Skeletal muscle tissue (tissue), 4 donors: ENCODE measurements around the gene ADCY2. TPM values are rescaled to one million over a fixed set of nuclear protein-coding genes. Genes with fewer than 3 reads are reported as not detected.

Experiments used
- H3K27ac ChIP-seq: one replicate; pipeline ENCODE4 v1.7.0; 2013; ENCODE audit warnings: mild to moderate bottlenecking, low read depth, low read length, inconsistent platforms
- H3K27me3 ChIP-seq, 3 donors: one replicate each; pipeline ENCODE4 v1.7.0; 2013; ENCODE audit warnings: low read length in 3 of 3; ENCODE audit not compliant: control insufficient read depth in 3 of 3, insufficient read depth in 3 of 3
- H3K36me3 ChIP-seq, 3 donors: one replicate each; pipeline ENCODE4 v1.7.0; 2013; ENCODE audit warnings: low read length in 3 of 3; ENCODE audit not compliant: control insufficient read depth in 3 of 3, insufficient read depth in 3 of 3
- H3K4me1 ChIP-seq, 3 donors: one replicate each; pipeline ENCODE4 v1.7.0; 2013; ENCODE audit warnings: low read length in 3 of 3, mild to moderate bottlenecking in 3 of 3; ENCODE audit not compliant: control insufficient read depth in 3 of 3, insufficient read depth in 3 of 3
- H3K4me3 ChIP-seq, 3 donors: one replicate each; pipeline ENCODE4 v1.7.0; 2013; ENCODE audit warnings: low read length in 3 of 3
- H3K9ac ChIP-seq, 3 donors: one replicate each; pipeline ENCODE4 v1.7.0; 2013; ENCODE audit warnings: low read length in 3 of 3, mild to moderate bottlenecking in 3 of 3, moderate library complexity in 2 of 3, low read depth in 1 of 3
- H3K9me3 ChIP-seq, 3 donors: one replicate each; pipeline ENCODE4 v1.7.0; 2013; ENCODE audit warnings: low read length in 3 of 3; ENCODE audit not compliant: control insufficient read depth in 3 of 3
- total RNA-seq: library from RNA; depleted of rRNA; stranded (reverse); fragments of >200 nt; gene quantifications from one replicate; pipeline ENCODE4 v1.2.3, GENCODE V29; 2014
- donor health status: Osteomylitis.

The ADCY2 gene
- total RNA-seq, 1 donor from 2014 or later = 27.7 TPM

- no peak overlapping the region for H3K27ac ChIP-seq
- H3K4me3 ChIP-seq = no peak overlapping the region
- no peak overlapping the region for H3K9ac ChIP-seq
- no peaks in the 10 kb centered on the region for H3K27me3 ChIP-seq
- no peaks in the 10 kb centered on the region for H3K36me3 ChIP-seq
- no peaks in the 10 kb centered on the region for H3K9me3 ChIP-seq
- H3K4me1 ChIP-seq = peaks cover 12 to 21% (median 15%) of the 10 kb centered on the region in 3 donors
These were observed 257.1 kb downstream of the ADCY2 start for GRCh38 chr5:7653046-7653445.

DNA sequence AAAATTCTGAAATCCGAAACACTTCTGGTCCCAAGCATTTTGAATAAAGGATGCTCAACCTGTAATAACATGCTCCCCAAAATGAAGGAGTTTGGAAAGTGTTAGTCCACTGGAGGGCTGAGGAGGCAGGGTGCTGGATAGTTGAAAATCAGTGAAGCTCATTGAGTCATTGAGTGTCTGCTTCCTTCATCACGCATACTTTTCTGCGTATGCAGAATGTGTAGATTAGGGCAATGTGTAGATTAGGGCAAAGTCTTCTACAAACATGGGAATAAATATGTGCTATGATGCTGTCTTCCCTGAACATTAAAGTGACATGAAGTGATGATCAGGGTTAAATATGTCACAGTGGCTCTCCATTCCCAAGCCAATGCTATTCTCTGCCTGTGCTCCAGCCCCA is 261.2 kb downstream of the ADCY2 start:
- H3K27ac ChIP-seq = no peak overlapping the region
- no peaks in the 10 kb centered on the region for H3K36me3 ChIP-seq
- no peaks in the 10 kb centered on the region for H3K9me3 ChIP-seq
- H3K9ac ChIP-seq = no peak overlapping the region
- no peak overlapping the region for H3K4me3 ChIP-seq
- peaks cover 2 to 12% (median 4%) of the 10 kb centered on the region in 3 donors for H3K4me1 ChIP-seq
- H3K27me3 ChIP-seq = no peaks in the 10 kb centered on the region

DNA sequence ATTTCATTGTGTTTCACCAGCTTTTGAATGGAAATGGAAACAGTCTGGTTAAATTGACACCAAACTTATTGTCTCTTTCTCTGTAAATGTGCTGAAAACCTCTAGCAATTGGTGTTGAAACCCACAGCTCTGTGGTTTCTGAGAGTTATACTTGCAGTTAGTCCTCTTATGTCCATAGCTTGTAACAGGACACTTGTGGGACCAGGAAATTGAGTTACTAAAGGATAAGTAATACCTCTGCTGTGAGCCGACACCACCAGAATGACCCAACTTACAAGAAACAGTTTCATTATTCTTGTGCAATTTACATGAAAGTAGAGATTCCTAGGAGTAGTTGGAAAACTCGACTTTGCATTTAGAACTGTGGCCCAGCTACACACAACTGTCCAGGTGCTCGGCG is 263.5 kb downstream of the ADCY2 start:
- Histone ChIP-seq H3K9ac (no peak overlapping the region), H3K27me3 (no peaks in the 10 kb centered on the region), H3K4me3 (no peak overlapping the region), H3K9me3 (no peaks in the 10 kb centered on the region), H3K4me1 (peaks cover 4 to 20% (median 4%) of the 10 kb centered on the region in 3 donors), H3K27ac (no peak overlapping the region), H3K36me3 (no peaks in the 10 kb centered on the region)

DNA sequence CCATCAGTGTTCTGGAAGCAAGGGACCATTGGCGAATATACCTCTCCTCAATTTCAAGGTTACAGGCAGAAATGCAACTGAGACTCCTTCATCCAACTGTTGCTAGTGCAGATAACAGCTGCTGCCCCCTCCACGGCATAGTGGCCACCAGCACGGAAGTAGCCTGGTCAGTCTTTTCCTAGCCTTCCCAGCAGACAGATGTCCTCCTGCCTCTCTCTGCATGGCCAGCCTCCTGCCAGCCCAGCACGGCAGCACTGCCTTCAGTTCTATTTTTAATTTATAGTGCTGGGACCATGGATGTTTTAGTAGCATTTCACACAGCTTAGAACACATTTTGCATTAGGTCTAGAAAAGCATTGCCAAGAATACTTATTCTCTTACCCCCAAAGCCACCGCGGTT is 266.4 kb downstream of the ADCY2 start:
- Histone ChIP-seq H3K9ac (no peak overlapping the region), H3K27ac (no peak overlapping the region), H3K27me3 (no peaks in the 10 kb centered on the region), H3K36me3 (no peaks in the 10 kb centered on the region), H3K9me3 (no peaks in the 10 kb centered on the region), H3K4me3 (no peak overlapping the region), H3K4me1 (peaks cover 4 to 25% (median 8%) of the 10 kb centered on the region in 3 donors)

DNA sequence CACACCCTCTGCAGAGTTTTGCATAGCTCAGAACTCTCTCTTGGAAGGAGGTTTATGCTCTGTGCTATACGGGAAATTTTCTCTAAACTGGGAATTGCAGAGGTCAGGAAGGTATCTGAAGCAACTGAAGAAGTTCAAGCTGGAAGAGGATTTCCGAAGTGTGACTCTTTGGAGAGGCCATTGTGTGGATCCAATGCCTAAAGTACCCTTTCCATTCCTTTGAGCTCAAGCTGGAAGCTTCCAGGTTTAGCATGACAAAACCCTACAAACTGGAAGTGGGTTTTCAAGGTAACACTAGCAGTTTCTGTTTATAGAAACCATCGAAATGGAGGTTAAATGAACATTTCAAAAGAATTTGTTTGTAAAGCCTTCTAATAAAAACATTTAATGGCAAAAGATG is 267.9 kb downstream of the ADCY2 start:
- Histone ChIP-seq H3K4me3 (no peak overlapping the region), H3K9me3 (no peaks in the 10 kb centered on the region), H3K27ac (no peak overlapping the region), H3K27me3 (no peaks in the 10 kb centered on the region), H3K4me1 (peaks cover 6 to 21% (median 11%) of the 10 kb centered on the region in 3 donors), H3K9ac (no peak overlapping the region), H3K36me3 (no peaks in the 10 kb centered on the region)

DNA sequence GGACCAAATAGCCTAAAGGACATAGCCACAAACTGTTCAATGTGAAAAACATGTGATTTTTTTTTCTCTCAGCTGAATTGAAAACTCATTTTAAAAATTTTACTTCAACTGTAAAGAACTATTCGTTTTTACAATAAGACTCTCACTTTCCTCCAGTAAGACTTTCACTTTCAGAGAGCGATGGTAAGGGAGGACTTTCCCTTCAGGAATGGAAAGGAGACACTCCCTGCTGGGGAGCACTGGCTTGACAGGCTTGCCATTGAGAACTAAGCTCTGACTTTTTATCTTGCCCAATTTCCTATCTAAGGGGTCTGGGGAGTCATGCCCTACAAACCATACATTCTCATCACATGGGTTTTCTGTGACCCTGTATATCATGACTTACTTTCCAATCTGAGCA is 268.3 kb downstream of the ADCY2 start:
- H3K4me3 ChIP-seq = no peak overlapping the region
- H3K9me3 ChIP-seq = no peaks in the 10 kb centered on the region
- H3K4me1 ChIP-seq = peaks cover 10 to 21% (median 15%) of the 10 kb centered on the region in 3 donors
- H3K27me3 ChIP-seq = no peaks in the 10 kb centered on the region
- H3K27ac ChIP-seq = no peak overlapping the region
- H3K9ac ChIP-seq = no peak overlapping the region
- no peaks in the 10 kb centered on the region for H3K36me3 ChIP-seq

- H3K27ac ChIP-seq = no peak overlapping the region
- no peaks in the 10 kb centered on the region for H3K9me3 ChIP-seq
- H3K36me3 ChIP-seq = no peaks in the 10 kb centered on the region
- H3K27me3 ChIP-seq = no peaks in the 10 kb centered on the region
- no peak overlapping the region for H3K9ac ChIP-seq
- no peak overlapping the region for H3K4me3 ChIP-seq
- H3K4me1 ChIP-seq = peaks cover 10 to 20% (median 11%) of the 10 kb centered on the region in 3 donors
These were observed 271.4 kb downstream of the ADCY2 start for GRCh38 chr5:7667216-7667767.

GRCh38 chr5:7668161-7668560 is 272.2 kb downstream of the ADCY2 start:
- Histone ChIP-seq H3K9me3 (no peaks in the 10 kb centered on the region), H3K4me1 (peaks cover 13 to 24% (median 15%) of the 10 kb centered on the region in 3 donors), H3K36me3 (no peaks in the 10 kb centered on the region), H3K27me3 (no peaks in the 10 kb centered on the region), H3K27ac (no peak overlapping the region), H3K9ac (no peak overlapping the region), H3K4me3 (no peak overlapping the region)

- Histone ChIP-seq H3K9ac (no peak overlapping the region), H3K4me1 (peaks cover 17 to 24% (median 19%) of the 10 kb centered on the region in 3 donors), H3K27ac (no peak overlapping the region), H3K4me3 (no peak overlapping the region), H3K27me3 (no peaks in the 10 kb centered on the region), H3K9me3 (no peaks in the 10 kb centered on the region), H3K36me3 (no peaks in the 10 kb centered on the region)
These were observed 272.7 kb downstream of the ADCY2 start for GRCh38 chr5:7668627-7669026.

GRCh38 chr5:7671381-7671993 is 275.5 kb downstream of the ADCY2 start:
- Histone ChIP-seq H3K27me3 (no peaks in the 10 kb centered on the region), H3K4me3 (no peak overlapping the region), H3K4me1 (peaks cover 19 to 31% (median 23%) of the 10 kb centered on the region in 3 donors), H3K27ac (no peak overlapping the region), H3K36me3 (no peaks in the 10 kb centered on the region), H3K9me3 (no peaks in the 10 kb centered on the region), H3K9ac (no peak overlapping the region)
